Bronchial epithelial cell (primary cell): ENCODE results near the gene NUTM1. TPM values are rescaled to one million over a fixed set of nuclear protein-coding genes. Genes with fewer than 3 reads are reported as not detected.
A peak's percentile ranks its signal among the peaks of the same experiment; 100 is the strongest.
"Not testable (repeated sequence)": the region's sequence is repeated elsewhere in the genome, so short reads cannot be mapped to it uniquely, and the experiment has no call there.

Source experiments
- DNase-seq: peaks from one replicate; pipeline ENCODE4 v3.0.0-alpha.2; 2010; ENCODE audit warnings: low read depth
- FAIRE-seq: peaks from 2 replicates; lab custom pipeline; 2011; peaks lifted over from hg19 to GRCh38; lab: Jason Lieb, UNC
- H3K27me3 ChIP-seq: 2 replicates; pipeline ENCODE4 v1.5.1; 2011; ENCODE audit warnings: low read length; ENCODE audit not compliant: control insufficient read depth, insufficient read depth
- H3K36me3 ChIP-seq: 2 replicates; pipeline ENCODE4 v1.5.1; 2011; ENCODE audit warnings: low read length; ENCODE audit not compliant: control insufficient read depth, insufficient read depth
- H3K4me3 ChIP-seq: 2 replicates; pipeline ENCODE4 v1.5.1; 2011; ENCODE audit warnings: mild to moderate bottlenecking, low read depth, low read length, control low read depth
- CTCF ChIP-seq: IDR thresholded peaks from 2 replicates; pipeline ENCODE4 v1.5.1; 2011; ENCODE audit warnings: mild to moderate bottlenecking, moderate library complexity, low read length, control low read depth, inconsistent platforms; ENCODE audit not compliant: insufficient read depth, severe bottlenecking
- total RNA-seq: library from RNA; depleted of rRNA; stranded (reverse); fragments of >200 nt; gene quantifications from 2 replicates; pipeline ENCODE4 v1.2.1, GENCODE V29; 2014

The NUTM1 gene
- total RNA-seq, 1 donor from 2014 or later, result not detected

- TF ChIP-seq CTCF, result no peak
- no peak overlapping the region for H3K4me3 ChIP-seq
- H3K36me3 ChIP-seq, result no peaks in the 10 kb centered on the region
- H3K27me3 ChIP-seq, result no peaks in the 10 kb centered on the region
- DNase-seq (no peak), FAIRE-seq (no peak)
These were observed 27.0 kb downstream of the NUTM1 start for GRCh38 chr15:34370129-34370528.

GRCh38 chr15:34370643-34371042 lies 27.5 kb downstream of the NUTM1 start:
- FAIRE-seq (no peak), DNase-seq (no peak)
- no peak for TF ChIP-seq CTCF
- H3K4me3 ChIP-seq, result no peak overlapping the region
- no peaks in the 10 kb centered on the region for H3K36me3 ChIP-seq
- no peaks in the 10 kb centered on the region for H3K27me3 ChIP-seq

GRCh38 chr15:34373951-34374350 lies 30.8 kb downstream of the NUTM1 start:
- no peak for TF ChIP-seq CTCF
- Histone ChIP-seq H3K4me3 (no peak overlapping the region), H3K36me3 (no peaks in the 10 kb centered on the region), H3K27me3 (no peaks in the 10 kb centered on the region)
- DNase-seq (no peak), FAIRE-seq (peak; percentile 23)

- no peak for TF ChIP-seq CTCF
- H3K4me3 ChIP-seq, result no peak overlapping the region
- DNase-seq, result no peak
These were observed 31.7 kb downstream of the NUTM1 start for GRCh38 chr15:34374816-34375215.

GRCh38 chr15:34375541-34375940 lies 32.4 kb downstream of the NUTM1 start:
- not testable (repeated sequence) for FAIRE-seq, DNase-seq, H3K36me3 ChIP-seq, H3K4me3 ChIP-seq, H3K27me3 ChIP-seq

More at GRCh38 chr15:34374816-34375215, 31.7 kb downstream of the NUTM1 start:
- FAIRE-seq, result no peak
- H3K27me3 ChIP-seq, result no peaks in the 10 kb centered on the region
- no peaks in the 10 kb centered on the region for H3K36me3 ChIP-seq

GRCh38 chr15:34376856-34377255 lies 33.7 kb downstream of the NUTM1 start:
- DNase-seq, result no peak
- Histone ChIP-seq H3K36me3 (no peaks in the 10 kb centered on the region), H3K4me3 (no peak overlapping the region), H3K27me3 (no peaks in the 10 kb centered on the region)
- FAIRE-seq, result no peak
- no peak for TF ChIP-seq CTCF

GRCh38 chr15:34380491-34380890 lies 37.4 kb downstream of the NUTM1 start:
- not testable (repeated sequence) for FAIRE-seq, DNase-seq

GRCh38 chr15:34381829-34382521 lies 38.9 kb downstream of the NUTM1 start:
- DNase-seq, H3K36me3 ChIP-seq, H3K27me3 ChIP-seq, FAIRE-seq, H3K4me3 ChIP-seq: not testable (repeated sequence)

More at GRCh38 chr15:34380491-34380890, 37.4 kb downstream of the NUTM1 start:
- not testable (repeated sequence) for H3K27me3 ChIP-seq, H3K36me3 ChIP-seq, H3K4me3 ChIP-seq

GRCh38 chr15:34389594-34390086 lies 46.5 kb downstream of the NUTM1 start:
- not testable (repeated sequence) for H3K4me3 ChIP-seq, H3K36me3 ChIP-seq, FAIRE-seq, DNase-seq, H3K27me3 ChIP-seq
